Stimulated activated CD4-positive, alpha-beta T cell treated with anti-CD3 and anti-CD28 coated beads, TNF-alpha, amount 100 ng/mL, for 4 hours (primary cell): ENCODE results near the gene ZC3H7A.
"Not testable (repeated sequence)": the region's sequence is repeated elsewhere in the genome, so short reads cannot be mapped to it uniquely, and the experiment has no call there.

Source experiments
- DNase-seq, 3 experiments: peaks; one replicate each; pipeline ENCODE4 v3.0.0-alpha.2; 2020; ENCODE audit warnings: low read depth in 3 of 3

ZC3H7A gene

DNA sequence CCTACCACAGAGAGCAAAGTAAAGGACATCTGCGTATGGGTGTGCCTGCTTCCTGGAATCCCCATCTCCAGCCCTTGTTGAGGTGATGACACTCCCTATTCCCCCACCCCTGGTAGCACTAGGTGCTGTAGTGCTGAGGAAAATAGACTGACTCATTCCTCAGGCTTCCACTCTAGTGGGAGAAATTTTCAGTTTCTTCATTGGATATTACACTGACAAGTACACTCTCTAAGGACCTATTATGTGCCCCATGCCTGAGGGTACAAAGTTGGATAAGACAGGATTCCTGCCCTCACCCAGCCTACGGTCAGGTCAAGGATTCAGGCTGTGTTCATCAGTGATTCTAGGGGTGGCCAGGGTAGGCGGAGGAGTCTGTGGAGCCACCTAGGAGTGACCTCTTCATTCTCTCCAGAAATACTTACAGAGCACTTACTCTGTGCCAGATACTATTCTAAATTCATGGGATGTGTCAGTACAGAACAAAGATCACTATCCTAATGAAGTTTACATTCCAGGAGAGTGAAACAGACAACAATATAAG is 4.5 kb upstream of the ZC3H7A start:
- no peak for DNase-seq

DNA sequence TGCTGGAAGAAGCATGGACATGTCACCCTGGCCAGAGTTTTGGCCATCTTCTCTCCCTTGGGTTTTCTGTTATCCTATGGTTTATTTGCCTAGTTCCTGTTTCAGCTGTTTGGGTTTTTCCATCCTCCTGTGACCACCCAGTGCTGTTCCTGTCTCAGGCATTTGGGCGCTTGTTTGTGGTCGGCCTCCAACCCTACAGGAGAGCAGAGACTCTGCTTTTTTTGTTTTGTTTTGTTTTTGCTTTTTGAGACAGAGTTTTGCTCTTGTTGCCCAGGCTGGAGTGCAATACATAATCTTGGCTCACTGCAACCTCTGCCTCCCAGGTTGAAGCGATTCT is 3.3 kb upstream of the ZC3H7A start:
- no peak for DNase-seq

- no peak for DNase-seq
Measured at GRCh38 chr16:11799509-11800381, 2.7 kb upstream of the ZC3H7A start.

- no peak for DNase-seq
Measured at GRCh38 chr16:11799017-11799381, 1.9 kb upstream of the ZC3H7A start.

DNA sequence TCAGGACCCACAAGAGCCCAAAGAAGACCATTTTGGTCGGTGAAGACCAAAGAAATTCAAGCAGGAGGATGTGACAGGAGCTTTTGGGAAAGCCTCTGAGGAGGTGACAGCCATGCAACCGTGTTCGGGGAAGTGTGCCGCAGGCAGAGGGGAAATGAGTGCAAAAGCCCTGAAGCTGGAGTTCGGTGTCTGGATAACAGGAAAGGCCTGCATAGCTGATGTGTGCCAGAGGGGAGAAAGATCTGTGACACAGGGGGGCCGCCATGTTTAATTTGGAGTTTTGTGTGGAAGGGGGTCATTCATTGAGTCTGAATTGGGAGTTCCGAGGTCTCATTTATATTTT is 870 bp upstream of the ZC3H7A start:
- no peak for DNase-seq

GRCh38 chr16:11796227-11797165 is 562 bp downstream of the ZC3H7A start:
- DNase-seq: no peak

DNA sequence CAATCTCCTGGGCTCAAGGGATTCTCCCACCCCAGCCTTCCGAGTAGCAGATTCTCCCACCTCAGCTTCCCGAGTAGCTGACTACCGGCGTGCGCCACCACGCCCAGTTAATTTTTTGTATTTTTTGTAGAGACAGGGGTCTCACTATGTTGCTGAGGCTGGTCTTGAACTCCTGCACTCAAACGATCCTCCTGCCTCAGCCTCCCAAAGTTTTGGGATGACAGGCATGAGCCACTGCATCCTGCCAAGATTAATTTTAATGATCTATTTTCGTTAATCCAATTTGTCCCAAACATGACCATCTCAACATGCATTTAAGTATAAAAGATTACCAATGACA is 1.2 kb downstream of the ZC3H7A start:
- no peak for DNase-seq

- no peak for DNase-seq
Measured at GRCh38 chr16:11794996-11795886, 1.8 kb downstream of the ZC3H7A start.

DNA sequence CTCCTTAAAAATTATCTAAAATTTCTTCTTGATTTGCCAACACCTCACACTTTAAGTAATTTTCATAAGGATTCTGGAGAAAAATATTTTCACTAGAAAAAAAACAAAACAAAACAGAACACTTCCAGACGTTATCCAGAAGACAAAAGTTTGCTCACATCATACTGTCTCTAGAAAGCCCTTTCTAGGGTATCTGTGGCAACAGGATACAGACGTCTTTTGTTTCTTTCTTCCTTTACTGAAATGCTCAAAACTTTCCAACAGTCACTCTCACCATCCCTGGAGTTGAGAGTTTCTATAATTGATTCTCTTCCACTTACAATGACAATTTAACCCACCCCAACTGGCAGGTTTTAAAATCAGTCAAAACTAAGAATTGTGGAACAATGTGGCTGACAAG is 2.6 kb downstream of the ZC3H7A start:
- no peak for DNase-seq

- DNase-seq: no peak
Measured at GRCh38 chr16:11793840-11794239, 3.2 kb downstream of the ZC3H7A start.

- DNase-seq: no peak
Measured at GRCh38 chr16:11792410-11793241, 4.4 kb downstream of the ZC3H7A start.

DNA sequence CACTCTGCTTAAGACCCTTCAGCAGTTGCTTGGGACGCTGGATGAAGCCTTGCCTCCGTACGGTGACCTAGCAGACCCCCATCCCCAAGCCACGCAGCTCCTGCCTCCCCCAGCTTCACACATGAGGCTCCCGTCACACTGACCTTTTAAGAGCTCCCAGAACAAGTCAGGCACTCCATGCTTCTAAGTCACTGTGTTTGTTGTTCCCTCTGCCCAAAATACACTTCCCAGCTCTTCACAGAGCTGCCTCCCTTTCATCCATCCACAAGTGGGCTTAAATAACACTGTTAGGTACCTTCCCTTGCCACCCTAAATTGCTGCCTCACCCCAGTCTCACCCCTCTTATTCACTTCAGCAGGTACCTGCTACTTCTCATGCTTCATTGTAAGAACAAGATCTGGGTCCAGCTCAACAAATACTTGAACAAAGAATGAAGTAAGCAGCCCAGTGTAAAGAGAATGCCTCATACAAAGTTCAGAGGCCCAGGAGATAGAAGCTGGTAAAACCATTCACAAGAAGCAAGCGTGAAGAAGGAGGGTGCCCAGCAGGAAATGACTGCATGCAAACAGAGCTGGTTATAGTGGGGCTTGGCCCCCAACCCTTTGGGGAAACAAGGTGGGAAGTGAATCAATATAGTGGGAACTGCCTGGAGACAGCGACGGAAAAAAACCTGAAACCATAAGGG is 5.8 kb downstream of the ZC3H7A start:
- no peak for DNase-seq

GRCh38 chr16:11788914-11789313 is 8.1 kb downstream of the ZC3H7A start:
- no peak for DNase-seq

- not testable (repeated sequence) for DNase-seq
Measured at GRCh38 chr16:11784980-11785599, 12.0 kb downstream of the ZC3H7A start.

GRCh38 chr16:11784381-11784780 is 12.7 kb downstream of the ZC3H7A start:
- DNase-seq: not testable (repeated sequence)

- no peak for DNase-seq
Measured at GRCh38 chr16:11784038-11784369, 13.1 kb downstream of the ZC3H7A start.

- peak in 1 of 3 experiments; percentile 39 for DNase-seq
Measured at GRCh38 chr16:11783319-11784037, 13.6 kb downstream of the ZC3H7A start.

DNA sequence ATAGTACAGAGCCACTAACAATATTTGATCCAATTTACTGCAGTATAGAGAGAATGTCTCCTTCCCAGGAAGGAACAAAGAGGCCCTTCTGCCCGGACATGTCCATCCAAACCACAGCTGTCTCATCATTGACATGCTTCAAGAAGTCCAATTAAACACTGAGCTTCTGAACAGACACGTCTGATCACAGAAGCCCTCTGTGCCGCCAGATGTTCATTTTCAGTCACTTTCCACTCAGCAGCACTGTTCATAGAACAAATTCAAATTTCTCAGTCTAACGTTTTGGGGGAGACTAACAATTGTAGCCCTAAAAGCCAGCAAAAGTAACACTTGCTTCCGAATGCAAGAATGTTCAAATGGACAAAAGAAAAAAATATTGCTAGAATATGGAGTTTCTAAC is 15.3 kb downstream of the ZC3H7A start:
- no peak for DNase-seq

GRCh38 chr16:11780991-11781680 is 15.9 kb downstream of the ZC3H7A start:
- DNase-seq: no peak
